AG08395 (cell line): ENCODE measurements around the gene COL6A2.
"Not testable (repeated sequence)": the region's sequence is repeated elsewhere in the genome, so short reads cannot be mapped to it uniquely, and the experiment has no call there.

Experiments
- DNase-seq: peaks from one replicate; pipeline ENCODE4 v3.0.0; 2012; ENCODE audit warnings: mixed read lengths, low spot score

The COL6A2 gene

DNA sequence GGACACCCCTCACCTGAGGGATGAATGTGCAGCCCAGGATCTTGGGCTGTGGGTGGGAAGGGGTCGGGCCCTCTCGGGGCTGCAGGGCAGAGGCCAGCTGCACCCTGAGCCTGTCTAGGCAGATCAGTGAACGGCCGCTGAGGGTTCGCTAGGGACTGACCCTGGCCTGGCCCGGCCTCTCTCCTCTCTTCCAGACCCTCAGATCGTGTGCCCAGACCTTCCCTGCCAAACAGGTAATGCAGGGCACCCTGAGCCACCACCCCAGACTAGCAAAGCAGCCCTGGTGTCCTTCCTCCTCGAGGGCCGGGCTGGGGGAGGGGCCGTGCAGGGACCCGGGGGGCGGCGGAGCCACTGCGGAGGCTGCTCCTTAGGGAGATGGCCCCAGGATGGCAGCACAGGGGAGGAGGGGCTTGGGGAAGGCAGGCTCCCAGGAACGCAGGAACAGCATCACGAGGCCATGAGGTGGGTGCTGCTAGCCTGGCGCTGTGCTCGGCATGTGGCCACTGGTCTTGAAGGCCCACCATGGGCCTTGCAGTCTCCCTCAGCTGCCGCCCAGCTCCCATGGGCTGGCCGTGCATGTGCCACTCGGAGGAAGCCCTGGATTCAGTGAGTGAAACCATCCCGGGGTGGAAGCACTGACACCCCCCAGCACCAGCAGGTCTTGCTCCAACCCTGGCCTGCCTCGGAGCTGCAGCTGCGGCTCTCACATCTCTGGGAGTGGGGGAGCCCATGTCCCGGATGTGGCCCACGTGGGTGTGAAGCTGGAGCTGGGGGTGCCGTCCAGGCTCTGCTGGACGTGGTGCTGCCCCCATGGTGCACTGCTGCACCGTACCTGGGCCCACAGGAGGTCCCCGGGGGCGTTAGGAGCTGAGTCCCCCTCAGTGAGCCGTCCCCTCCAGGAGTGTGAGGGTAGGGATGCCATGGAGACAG, 28.7 kb downstream of the COL6A2 start:
- no peak for DNase-seq

GRCh38 chr21:46127239-46128105, 29.6 kb downstream of the COL6A2 start:
- no peak for DNase-seq

- peak; percentile 31 for DNase-seq
Observed at GRCh38 chr21:46128106-46128932, 30.4 kb downstream of the COL6A2 start.

GRCh38 chr21:46128933-46129571, 31.1 kb downstream of the COL6A2 start:
- no peak for DNase-seq

- no peak for DNase-seq
Observed at GRCh38 chr21:46129846-46130651, 32.1 kb downstream of the COL6A2 start.

DNA sequence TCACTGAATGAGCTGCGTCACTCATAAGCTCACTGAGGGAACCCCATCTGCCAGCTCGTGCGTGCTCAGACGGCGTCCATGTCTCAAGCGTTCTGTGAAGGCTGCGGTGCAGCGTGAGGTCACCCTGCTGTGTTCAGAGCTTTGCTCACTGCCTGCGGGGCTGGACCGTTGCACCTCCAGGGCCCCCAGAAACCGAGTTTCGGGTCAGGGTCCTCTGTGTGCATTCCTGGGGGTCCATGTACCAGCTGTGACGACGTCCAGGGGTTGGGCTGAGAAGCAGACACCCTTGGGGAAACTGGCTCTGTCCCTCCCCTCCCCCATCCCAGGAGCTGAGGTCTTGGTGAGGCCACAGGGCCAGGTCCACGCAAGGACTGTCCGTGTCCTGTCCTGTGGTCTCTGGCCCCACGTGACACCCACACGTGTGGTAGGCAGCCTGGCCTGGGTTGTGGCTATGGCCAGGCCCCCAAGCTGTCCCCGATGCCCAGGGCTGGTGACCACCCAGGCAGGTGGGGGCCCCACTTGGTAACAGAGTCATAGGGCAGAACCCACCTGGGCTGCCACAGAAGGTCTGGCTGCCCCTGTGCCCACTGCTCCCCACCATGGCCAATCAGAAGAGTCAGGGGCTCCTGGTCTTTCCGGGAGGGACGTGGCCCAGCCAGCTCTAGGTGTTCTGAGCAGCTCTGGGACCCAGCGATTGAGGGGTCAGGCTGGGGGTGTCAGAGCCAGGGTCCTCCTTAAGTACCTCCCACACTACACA, 33.1 kb downstream of the COL6A2 start:
- no peak for DNase-seq

DNA sequence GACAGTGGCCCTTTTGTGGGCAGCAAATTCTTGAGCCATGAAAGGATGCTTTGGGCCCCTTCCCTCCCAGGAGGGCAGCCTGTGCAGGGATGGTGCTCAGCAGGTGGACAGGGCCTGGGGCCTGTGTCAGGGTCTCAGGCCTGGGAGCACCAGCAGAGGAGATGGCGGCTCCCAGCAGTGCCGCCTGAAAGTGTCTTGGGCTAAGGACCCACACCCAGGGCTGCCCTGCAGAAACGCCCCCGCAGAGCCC, 33.6 kb downstream of the COL6A2 start:
- no peak for DNase-seq

GRCh38 chr21:46131838-46132651, 34.1 kb downstream of the COL6A2 start:
- DNase-seq = no peak

GRCh38 chr21:46135782-46136395, 38.0 kb downstream of the COL6A2 start:
- no peak for DNase-seq

DNA sequence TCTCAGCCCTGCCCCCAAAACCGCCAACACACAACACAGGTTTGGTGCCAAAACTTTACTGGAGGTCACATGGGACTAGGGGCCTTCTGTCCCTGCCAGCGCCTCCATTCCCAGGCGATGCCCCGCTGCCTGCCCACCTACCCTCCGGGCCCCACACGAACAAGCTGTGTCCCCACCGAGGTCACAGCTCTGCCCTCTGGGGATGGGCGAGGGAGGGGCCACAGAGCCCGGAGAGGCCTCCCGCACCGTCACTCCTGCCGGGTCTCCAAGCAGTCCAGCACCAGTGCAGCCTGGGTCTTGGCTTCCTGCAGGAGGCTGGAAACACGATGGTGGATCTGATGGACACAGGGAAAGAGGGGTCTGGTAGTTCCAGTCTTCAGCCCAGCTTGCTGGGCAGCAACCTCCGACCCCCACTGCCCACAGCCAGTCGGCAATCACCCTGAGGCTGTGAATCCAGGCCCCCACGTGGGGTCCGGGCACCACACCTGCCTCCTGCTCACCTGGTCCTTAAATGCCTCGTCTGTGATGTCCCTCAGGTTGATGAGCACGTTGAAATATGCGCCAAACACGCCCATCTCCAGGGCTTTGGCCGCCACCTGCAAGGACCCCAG, 38.9 kb downstream of the COL6A2 start:
- no peak for DNase-seq

GRCh38 chr21:46137908-46138307, 40.0 kb downstream of the COL6A2 start:
- no peak for DNase-seq

- DNase-seq = no peak
Observed at GRCh38 chr21:46138383-46138970, 40.6 kb downstream of the COL6A2 start.

GRCh38 chr21:46139686-46140085, 41.8 kb downstream of the COL6A2 start:
- no peak for DNase-seq

DNA sequence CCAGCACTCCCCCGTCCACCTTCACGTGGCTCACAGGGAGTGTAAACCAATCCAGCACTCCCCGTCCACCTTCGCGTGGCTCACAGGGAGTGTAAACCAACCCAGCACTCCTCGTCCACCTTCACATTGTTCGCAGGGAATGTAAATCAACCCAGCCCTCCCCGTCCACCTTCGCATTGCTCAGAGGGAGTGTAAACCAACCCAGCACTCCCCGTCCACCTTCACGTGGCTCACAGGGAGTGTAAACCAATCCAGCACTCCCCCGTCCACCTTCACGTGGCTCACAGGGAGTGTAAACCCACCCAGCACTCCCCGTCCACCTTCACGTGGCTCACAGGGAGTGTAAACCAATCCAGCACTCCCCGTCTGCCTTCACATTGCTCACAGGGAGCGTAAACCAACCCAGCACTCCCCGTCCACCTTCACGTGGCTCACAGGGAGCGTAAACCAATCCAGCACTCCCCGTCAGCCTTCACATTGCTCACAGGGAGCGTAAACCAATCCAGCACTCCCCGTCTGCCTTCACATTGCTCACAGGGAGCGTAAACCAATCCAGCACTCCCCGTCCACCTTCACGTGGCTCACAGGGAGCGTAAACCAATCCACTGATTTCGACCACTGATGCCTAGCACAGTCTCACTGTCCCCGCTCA, 42.6 kb downstream of the COL6A2 start:
- DNase-seq = not testable (repeated sequence)

GRCh38 chr21:46141767-46142581, 44.1 kb downstream of the COL6A2 start:
- DNase-seq = no peak

GRCh38 chr21:46142582-46143473, 44.9 kb downstream of the COL6A2 start:
- no peak for DNase-seq
